Hepatocyte (in vitro differentiated cells): ENCODE results near the gene CDR2L. TPM values are rescaled to one million over a fixed set of nuclear protein-coding genes. Genes with fewer than 3 reads are reported as not detected.
"Not testable (repeated sequence)": the region's sequence is repeated elsewhere in the genome, so short reads cannot be mapped to it uniquely, and the experiment has no call there.

ENCODE experiments used
- DNase-seq: peaks from one replicate; pipeline ENCODE4 v3.0.0-alpha.2; 2016; ENCODE audit warnings: low spot score
- H2AFZ ChIP-seq: fragments of 200-600 bp; sonication (generic); 2 replicates; pipeline ENCODE4 v1.6.0; 2016; ENCODE audit warnings: antibody characterized with exemption, mild to moderate bottlenecking
- H3K27ac ChIP-seq: fragments of 200-600 bp; sonication (generic); 2 replicates; pipeline ENCODE4 v1.5.1; 2016; ENCODE audit warnings: mild to moderate bottlenecking
- H3K27me3 ChIP-seq: fragments of 200-600 bp; sonication (generic); 2 replicates; pipeline ENCODE4 v1.6.1; 2016
- H3K36me3 ChIP-seq: fragments of 200-600 bp; sonication (generic); replicated peaks from 2 replicates; pipeline ENCODE4 v1.5.1; 2016; ENCODE audit warnings: low read depth; ENCODE audit not compliant: insufficient read depth
- H3K4me1 ChIP-seq: fragments of 200-600 bp; sonication (generic); 2 replicates; pipeline ENCODE4 v1.5.1; 2016; ENCODE audit warnings: mild to moderate bottlenecking, moderate library complexity; ENCODE audit not compliant: insufficient read depth
- H3K4me2 ChIP-seq: fragments of 200-600 bp; sonication (generic); 2 replicates; pipeline ENCODE4 v1.6.0; 2016
- H3K4me3 ChIP-seq: fragments of 200-600 bp; sonication (generic); 2 replicates; pipeline ENCODE4 v1.5.1; 2016; ENCODE audit warnings: mild to moderate bottlenecking
- H3K79me2 ChIP-seq: fragments of 200-600 bp; sonication (generic); 2 replicates; pipeline ENCODE4 v1.6.0; 2017; ENCODE audit warnings: mild to moderate bottlenecking
- H3K9me2 ChIP-seq: fragments of 200-600 bp; sonication (generic); replicated peaks from 2 replicates; pipeline ENCODE4 v1.6.0; 2017; ENCODE audit warnings: mild to moderate bottlenecking; ENCODE audit not compliant: insufficient read depth
- H3K9me3 ChIP-seq: fragments of 200-600 bp; sonication (generic); 2 replicates; pipeline ENCODE4 v1.5.1; 2016; ENCODE audit warnings: low read depth, mild to moderate bottlenecking
- H4K20me1 ChIP-seq: fragments of 200-600 bp; sonication (generic); 2 replicates; pipeline ENCODE4 v1.6.0; 2016; ENCODE audit warnings: mild to moderate bottlenecking; ENCODE audit not compliant: insufficient read depth, poor library complexity, severe bottlenecking
- CTCF ChIP-seq: fragments of 200-600 bp; sonication (generic); IDR thresholded peaks from 2 replicates; pipeline ENCODE4 v1.5.1; 2016; ENCODE audit warnings: antibody characterized with exemption, mild to moderate bottlenecking; ENCODE audit not compliant: poor library complexity
- EZH2 ChIP-seq: fragments of 200-600 bp; sonication (generic); IDR thresholded peaks from 2 replicates; pipeline ENCODE4 v1.6.1; 2016; ENCODE audit warnings: antibody characterized with exemption, mild to moderate bottlenecking, borderline replicate concordance
- EZH2phosphoT487 ChIP-seq: fragments of 200-600 bp; sonication (generic); IDR thresholded peaks from one replicate; pipeline ENCODE4 v1.6.1; 2018; ENCODE audit warnings: antibody characterized with exemption, mild to moderate bottlenecking, low read depth, moderate library complexity; ENCODE audit not compliant: unreplicated experiment, severe bottlenecking
- WGBS: methylation state at CpG from one replicate; pipeline ENCODE4 v1.1.6; 2016; ENCODE audit warnings: low lambda C conversion rate; ENCODE audit errors: missing lambda C conversion rate; 5-methylcytosine and 5-hydroxymethylcytosine counted together
- polyA plus RNA-seq: library from polyadenylated mRNA; unstranded; fragments of >200 nt; fragmentation: Nextera tagmentation; extraction: Ambion mirVana; gene quantifications from 2 replicates; pipeline ENCODE4 v1.2.1, GENCODE V29; 2016
- total RNA-seq: library from RNA; depleted of rRNA; stranded (reverse); fragments of >200 nt; gene quantifications from 2 replicates; pipeline ENCODE4 v1.2.3, GENCODE V29; 2014

CDR2L gene
- total and polyA plus RNA-seq, 2 experiments from 2014 or later: 16.4 to 17.0 TPM

GRCh38 chr17:75004371-75004770 lies 16.9 kb downstream of the CDR2L start:
- no peaks in the 10 kb centered on the region for H3K9me2 ChIP-seq
- H4K20me1 ChIP-seq: no peaks in the 10 kb centered on the region
- no peak overlapping the region for H3K4me2 ChIP-seq
- no peaks in the 10 kb centered on the region for H3K9me3 ChIP-seq
- H3K27ac ChIP-seq: no peak overlapping the region
- H2AFZ ChIP-seq: no peak overlapping the region
- no peaks in the 10 kb centered on the region for H3K4me1 ChIP-seq
- no peaks in the 10 kb centered on the region for H3K36me3 ChIP-seq
- no peaks in the 10 kb centered on the region for H3K79me2 ChIP-seq
- H3K4me3 ChIP-seq: no peak overlapping the region
- WGBS: 96% methylated on average over 3 of the region's 3 CpGs
- TF ChIP-seq CTCF (no peak), EZH2 (no peak), EZH2phosphoT487 (no peak)
- H3K27me3 ChIP-seq: no peaks in the 10 kb centered on the region
- DNase-seq: no peak

GRCh38 chr17:75005291-75005690 lies 17.9 kb downstream of the CDR2L start:
- H3K4me3 ChIP-seq: no peak overlapping the region
- H2AFZ ChIP-seq: no peak overlapping the region
- H3K4me2 ChIP-seq: no peak overlapping the region
- DNase-seq: no peak
- H3K36me3 ChIP-seq: no peaks in the 10 kb centered on the region
- H3K4me1 ChIP-seq: no peaks in the 10 kb centered on the region
- H3K27me3 ChIP-seq: no peaks in the 10 kb centered on the region
- H4K20me1 ChIP-seq: no peaks in the 10 kb centered on the region
- H3K79me2 ChIP-seq: no peaks in the 10 kb centered on the region
- 84% methylated on average over 8 of the region's 8 CpGs for WGBS
- H3K9me2 ChIP-seq: no peaks in the 10 kb centered on the region
- TF ChIP-seq EZH2 (no peak), CTCF (no peak), EZH2phosphoT487 (no peak)
- H3K9me3 ChIP-seq: no peaks in the 10 kb centered on the region
- no peak overlapping the region for H3K27ac ChIP-seq

- not testable (repeated sequence) for H3K27me3 ChIP-seq
Observed at GRCh38 chr17:75006084-75006483, 18.7 kb downstream of the CDR2L start.

GRCh38 chr17:75006653-75007052 lies 19.2 kb downstream of the CDR2L start:
- H3K4me1 ChIP-seq: peaks cover 6% of the 10 kb centered on the region
- whole genome bisulfite sequencing: 97% methylated on average over 5 of the region's 5 CpGs
- no peak overlapping the region for H3K27ac ChIP-seq
- no peak for DNase-seq
- no peak for TF ChIP-seq EZH2phosphoT487
- no peak for TF ChIP-seq EZH2
- TF ChIP-seq CTCF: no peak
- no peaks in the 10 kb centered on the region for H3K9me3 ChIP-seq
- H3K79me2 ChIP-seq: no peaks in the 10 kb centered on the region
- H3K4me2 ChIP-seq: no peak overlapping the region
- no peak overlapping the region for H3K4me3 ChIP-seq
- no peaks in the 10 kb centered on the region for H4K20me1 ChIP-seq
- H3K9me2 ChIP-seq: no peaks in the 10 kb centered on the region
- H3K27me3 ChIP-seq: no peaks in the 10 kb centered on the region
- no peak overlapping the region for H2AFZ ChIP-seq
- no peaks in the 10 kb centered on the region for H3K36me3 ChIP-seq

More at GRCh38 chr17:75006084-75006483, 18.7 kb downstream of the CDR2L start:
- WGBS: 99% methylated on average over 6 of the region's 6 CpGs
- H3K4me2 ChIP-seq, H3K27ac ChIP-seq, H3K4me1 ChIP-seq, H4K20me1 ChIP-seq, H3K9me2 ChIP-seq, H3K9me3 ChIP-seq, H3K4me3 ChIP-seq, H2AFZ ChIP-seq, H3K79me2 ChIP-seq, H3K36me3 ChIP-seq, DNase-seq: not testable (repeated sequence)
